AG09309 (cell line): ENCODE measurements around the gene FHL2.
"Not testable (repeated sequence)": the region's sequence is repeated elsewhere in the genome, so short reads cannot be mapped to it uniquely, and the experiment has no call there.

Experiments used
- DNase-seq: peaks from one replicate; pipeline ENCODE4 v3.0.0-alpha.2; 2010; ENCODE audit warnings: low read depth
- H3K4me3 ChIP-seq: 2 replicates; pipeline ENCODE4 v1.5.1; 2011; ENCODE audit warnings: mild to moderate bottlenecking, low read depth, low read length, moderate library complexity; ENCODE audit not compliant: control insufficient read depth
- TF ChIP-seq, protein P1 (sequence below): IDR thresholded peaks from 2 replicates; pipeline ENCODE4 v1.5.1; 2011; ENCODE audit warnings: mild to moderate bottlenecking, low read depth, low read length, inconsistent platforms; ENCODE audit not compliant: insufficient read depth, control insufficient read depth; ENCODE audit errors: missing control alignments

FHL2 gene

DNA sequence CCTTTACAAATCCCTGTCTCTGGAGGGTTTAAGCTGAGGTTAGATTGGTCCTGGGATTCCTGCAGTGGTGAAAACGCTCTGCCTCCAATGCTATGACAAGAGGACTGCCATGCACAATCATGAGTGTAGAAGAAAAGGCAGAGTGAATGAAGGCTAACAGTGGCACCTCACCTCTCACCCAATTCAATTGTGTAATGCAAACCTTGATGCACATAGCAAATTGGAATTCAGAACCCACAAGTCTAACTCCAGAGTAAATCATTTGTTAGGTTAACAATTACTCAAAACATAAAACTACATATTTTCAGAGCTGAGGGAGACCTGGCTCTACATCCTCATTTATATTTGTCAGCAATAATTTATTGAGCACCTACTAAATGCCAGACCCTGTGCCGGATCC lies 71.2 kb downstream of the FHL2 start:
- no peak overlapping the region for H3K4me3 ChIP-seq
- TF ChIP-seq, protein P1, sequence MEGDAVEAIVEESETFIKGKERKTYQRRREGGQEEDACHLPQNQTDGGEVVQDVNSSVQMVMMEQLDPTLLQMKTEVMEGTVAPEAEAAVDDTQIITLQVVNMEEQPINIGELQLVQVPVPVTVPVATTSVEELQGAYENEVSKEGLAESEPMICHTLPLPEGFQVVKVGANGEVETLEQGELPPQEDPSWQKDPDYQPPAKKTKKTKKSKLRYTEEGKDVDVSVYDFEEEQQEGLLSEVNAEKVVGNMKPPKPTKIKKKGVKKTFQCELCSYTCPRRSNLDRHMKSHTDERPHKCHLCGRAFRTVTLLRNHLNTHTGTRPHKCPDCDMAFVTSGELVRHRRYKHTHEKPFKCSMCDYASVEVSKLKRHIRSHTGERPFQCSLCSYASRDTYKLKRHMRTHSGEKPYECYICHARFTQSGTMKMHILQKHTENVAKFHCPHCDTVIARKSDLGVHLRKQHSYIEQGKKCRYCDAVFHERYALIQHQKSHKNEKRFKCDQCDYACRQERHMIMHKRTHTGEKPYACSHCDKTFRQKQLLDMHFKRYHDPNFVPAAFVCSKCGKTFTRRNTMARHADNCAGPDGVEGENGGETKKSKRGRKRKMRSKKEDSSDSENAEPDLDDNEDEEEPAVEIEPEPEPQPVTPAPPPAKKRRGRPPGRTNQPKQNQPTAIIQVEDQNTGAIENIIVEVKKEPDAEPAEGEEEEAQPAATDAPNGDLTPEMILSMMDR = no peak
- no peak for DNase-seq

DNA sequence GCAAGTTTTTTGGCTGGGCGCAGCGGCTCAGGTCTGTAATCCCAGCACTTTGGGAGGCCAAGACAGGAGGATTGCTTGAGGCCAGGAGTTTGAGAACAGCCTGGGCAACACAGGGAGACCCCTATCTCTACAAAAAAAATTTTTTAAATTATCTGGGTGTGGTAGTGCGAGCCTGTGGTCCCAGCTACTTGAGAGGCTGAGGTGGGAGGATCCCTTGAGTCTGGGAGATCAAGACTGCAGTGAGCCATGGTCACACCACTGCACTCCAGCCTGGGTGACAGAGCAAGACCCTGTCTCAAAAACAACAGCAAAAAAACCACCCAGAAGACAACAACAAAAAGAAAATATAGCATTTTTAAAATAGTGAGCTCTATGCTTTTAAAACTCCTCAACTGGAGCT lies 71.6 kb downstream of the FHL2 start:
- not testable (repeated sequence) for H3K4me3 ChIP-seq, DNase-seq

DNA sequence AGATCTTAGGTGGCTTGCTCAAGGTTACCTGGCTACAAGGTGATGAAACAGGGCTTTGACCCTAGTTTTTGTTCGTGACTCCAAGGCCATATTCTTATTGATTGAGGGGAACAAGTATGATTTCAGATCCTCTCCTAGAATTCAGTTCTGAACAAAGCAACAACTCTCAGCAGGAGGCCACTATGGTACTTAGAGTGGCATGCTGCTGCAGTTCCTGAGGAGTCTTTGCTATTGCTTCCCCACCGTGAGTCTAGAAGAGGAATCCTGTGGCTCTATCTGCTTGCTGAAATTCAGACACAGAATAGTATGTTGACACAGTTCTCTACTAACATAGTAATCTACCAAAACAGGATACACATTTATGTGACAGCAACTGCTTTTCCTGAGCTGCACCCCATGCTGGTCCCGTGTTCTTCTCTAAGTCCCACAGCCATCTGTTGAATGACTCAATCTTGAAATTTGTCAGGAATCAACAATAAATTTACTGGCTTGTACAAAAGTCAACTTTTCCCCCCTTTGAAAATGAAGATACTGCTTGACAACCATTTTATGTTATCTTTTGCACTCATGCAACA lies 73.4 kb downstream of the FHL2 start:
- no peak overlapping the region for H3K4me3 ChIP-seq
- TF ChIP-seq, protein P1 = no peak
- DNase-seq = peak; percentile 27

DNA sequence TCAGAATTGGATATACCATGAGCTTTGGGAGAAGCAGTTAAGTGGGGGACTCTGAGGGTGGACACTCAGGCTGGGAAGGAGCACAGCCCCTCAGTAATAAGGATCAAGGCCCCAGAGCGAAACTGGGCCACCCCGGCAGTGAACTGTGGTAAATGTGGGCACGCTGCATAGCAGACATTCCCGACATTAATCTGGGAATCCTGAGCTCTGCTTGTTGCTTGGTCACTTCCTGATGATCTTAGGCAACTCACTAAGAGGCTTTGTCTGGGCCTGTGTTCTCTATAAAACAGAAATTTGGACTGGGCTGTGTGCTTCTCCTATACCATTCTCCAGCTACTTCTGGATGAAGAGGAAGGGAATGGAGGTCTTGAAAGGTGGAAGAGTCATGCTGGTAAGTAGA lies 74.1 kb downstream of the FHL2 start:
- peak; percentile 71 for DNase-seq
- TF ChIP-seq, protein P1 = no peak
- H3K4me3 ChIP-seq = no peak overlapping the region; the same call in 1 of the 2 replicates

DNA sequence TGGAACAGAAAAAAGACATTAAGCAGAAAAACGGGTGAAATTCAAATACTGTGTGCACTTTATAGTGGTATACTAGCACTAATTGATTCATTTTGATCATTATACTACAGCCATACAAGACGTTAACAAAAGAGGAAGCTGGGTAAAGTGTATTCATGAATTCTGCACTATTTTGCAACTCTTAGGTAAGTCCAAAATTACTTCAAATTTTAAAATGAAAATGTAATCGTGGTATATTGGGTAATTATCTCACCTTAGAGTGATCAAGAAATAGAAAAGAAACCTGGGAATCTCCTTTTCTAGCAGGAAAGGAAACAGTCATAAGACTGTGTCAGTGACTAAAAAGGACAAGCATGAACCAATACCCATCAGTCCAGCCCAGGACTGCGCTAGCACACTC lies 74.8 kb downstream of the FHL2 start:
- no peak overlapping the region for H3K4me3 ChIP-seq
- no peak for DNase-seq
- TF ChIP-seq, protein P1 = no peak

DNA sequence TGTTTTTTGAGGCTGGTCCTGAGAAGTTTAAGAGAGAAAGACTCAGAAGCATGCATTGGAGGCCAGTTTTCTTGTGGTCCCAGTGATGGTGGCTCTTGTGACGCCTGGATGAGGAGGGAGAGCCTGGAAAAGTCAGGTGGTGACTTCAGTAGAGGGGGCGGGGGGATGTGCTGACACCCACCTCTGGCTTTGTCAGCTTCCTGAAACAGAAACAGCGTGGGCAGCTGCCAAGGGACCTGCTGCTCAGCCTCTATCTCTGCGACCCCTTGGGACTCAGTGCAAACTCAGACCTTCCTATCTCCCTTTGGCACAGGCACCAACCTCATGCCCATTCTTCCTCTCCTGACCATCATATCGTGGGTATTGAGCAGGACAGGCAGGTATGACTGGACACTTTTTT lies 75.7 kb downstream of the FHL2 start:
- no peak overlapping the region for H3K4me3 ChIP-seq
- no peak for DNase-seq
- TF ChIP-seq, protein P1 = no peak

DNA sequence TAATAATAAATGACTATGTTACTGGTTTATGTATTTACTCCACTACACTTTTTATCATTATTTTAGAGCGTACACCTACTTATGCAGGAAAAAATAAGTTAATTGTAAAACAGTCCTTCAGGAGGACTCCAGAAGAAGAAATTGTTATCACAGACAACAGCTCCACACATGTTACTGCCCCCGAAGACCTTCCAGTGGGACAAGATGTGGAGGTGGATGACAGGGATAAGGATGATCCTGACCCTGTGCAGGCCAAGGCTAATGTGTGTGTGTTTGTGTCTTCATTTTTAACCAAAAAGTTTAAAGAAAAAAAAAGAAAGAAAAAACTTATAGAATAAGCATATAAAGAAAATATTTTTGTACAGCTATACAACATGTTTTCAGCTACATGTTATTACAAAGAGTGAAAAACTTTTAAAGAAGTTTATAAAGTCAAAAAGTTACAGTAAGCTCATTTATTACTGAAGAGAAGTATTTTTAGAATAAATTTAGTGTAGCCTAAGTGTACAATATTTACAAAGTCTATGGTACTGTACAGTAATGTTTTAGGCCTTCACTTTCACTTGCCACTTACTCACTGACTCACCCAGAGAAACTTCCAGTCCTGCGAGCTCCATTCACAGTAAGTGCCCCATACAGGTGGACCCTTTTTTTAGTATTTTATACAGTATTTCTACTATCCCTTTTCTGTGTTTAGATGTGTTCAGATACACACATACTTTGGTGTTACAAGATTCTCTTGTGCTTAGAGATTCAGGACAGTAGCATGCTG lies 76.8 kb downstream of the FHL2 start:
- H3K4me3 ChIP-seq = no peak overlapping the region
- TF ChIP-seq, protein P1 = no peak
- no peak for DNase-seq
